ENCODE data around the gene CPA5.

DNA sequence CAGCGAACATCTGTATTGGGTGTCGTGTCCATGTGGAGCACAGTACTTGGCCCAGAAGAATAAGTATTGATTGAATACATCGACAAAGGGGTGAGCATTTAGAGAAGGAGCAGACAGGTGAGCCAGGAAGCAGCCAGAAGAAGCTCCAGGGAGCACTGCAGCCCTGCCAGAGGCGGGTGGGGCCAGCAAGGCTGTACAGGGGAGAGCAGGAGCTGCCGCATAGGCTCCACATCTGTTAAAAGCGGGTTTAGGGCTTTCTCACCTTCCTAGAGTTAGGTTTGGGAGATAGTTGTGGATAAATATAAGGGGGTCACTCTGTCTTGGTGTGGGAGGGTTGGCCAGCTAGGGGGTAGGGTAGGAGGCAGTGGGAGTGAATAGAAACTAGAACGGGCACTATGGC is 34.4 kb downstream of the CPA5 start:
- TF ChIP-seq, protein P1, sequence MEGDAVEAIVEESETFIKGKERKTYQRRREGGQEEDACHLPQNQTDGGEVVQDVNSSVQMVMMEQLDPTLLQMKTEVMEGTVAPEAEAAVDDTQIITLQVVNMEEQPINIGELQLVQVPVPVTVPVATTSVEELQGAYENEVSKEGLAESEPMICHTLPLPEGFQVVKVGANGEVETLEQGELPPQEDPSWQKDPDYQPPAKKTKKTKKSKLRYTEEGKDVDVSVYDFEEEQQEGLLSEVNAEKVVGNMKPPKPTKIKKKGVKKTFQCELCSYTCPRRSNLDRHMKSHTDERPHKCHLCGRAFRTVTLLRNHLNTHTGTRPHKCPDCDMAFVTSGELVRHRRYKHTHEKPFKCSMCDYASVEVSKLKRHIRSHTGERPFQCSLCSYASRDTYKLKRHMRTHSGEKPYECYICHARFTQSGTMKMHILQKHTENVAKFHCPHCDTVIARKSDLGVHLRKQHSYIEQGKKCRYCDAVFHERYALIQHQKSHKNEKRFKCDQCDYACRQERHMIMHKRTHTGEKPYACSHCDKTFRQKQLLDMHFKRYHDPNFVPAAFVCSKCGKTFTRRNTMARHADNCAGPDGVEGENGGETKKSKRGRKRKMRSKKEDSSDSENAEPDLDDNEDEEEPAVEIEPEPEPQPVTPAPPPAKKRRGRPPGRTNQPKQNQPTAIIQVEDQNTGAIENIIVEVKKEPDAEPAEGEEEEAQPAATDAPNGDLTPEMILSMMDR (IDR thresholded peaks at IDR 0.05; ENCODE audit: low read depth, low read length) = no peak
- no peak for TF ChIP-seq EZH2phosphoT487 (IDR thresholded peaks at IDR 0.05; ENCODE audit: low read depth)
